Peyer's patch (tissue), 4 donors: Measurements from ENCODE around the gene BDP1.
"Not testable (repeated sequence)": the region's sequence is repeated elsewhere in the genome, so short reads cannot be mapped to it uniquely, and the experiment has no call there.

Experiments
- CTCF ChIP-seq, 6 experiments: fragments of 450-650 bp in 4 of 6; fragments of 200-600 bp in 2 of 6; sonication (generic) in 1 of 6; IDR thresholded peaks; one replicate each; pipeline ENCODE4 v1.5.1; 2017 to 2019; ENCODE audit warnings: antibody characterized with exemption in 6 of 6, mild to moderate bottlenecking in 3 of 6, moderate library complexity in 1 of 6
- POLR2A ChIP-seq, 2 donors: fragments of 450-650 bp; IDR thresholded peaks; one replicate each; pipeline ENCODE4 v1.5.1; 2017; ENCODE audit warnings: antibody characterized with exemption in 2 of 2, mild to moderate bottlenecking in 2 of 2, moderate library complexity in 2 of 2

- TF ChIP-seq CTCF, POLR2A (IDR thresholded peaks at IDR 0.05): not testable (repeated sequence)
Measured at GRCh38 chr5:71577839-71578238, 122.4 kb downstream of the BDP1 start.
